Nucleus accumbens (tissue), 56 donors: Measurements from ENCODE around the gene VPS4A.
"Not testable (repeated sequence)": the region's sequence is repeated elsewhere in the genome, so short reads cannot be mapped to it uniquely, and the experiment has no call there.

ENCODE experiments used
- DNase-seq, 56 donors: peaks; one replicate each; lab custom pipeline; 2025; lab: John Stamatoyannopoulos, UW

VPS4A gene

GRCh38 chr16:69310653-69311532 is at the start of gene VPS4A:
VPS4A (plus strand) TSS chr16:69311350; CDS start chr16:69311512, 162 bp downstream.
- DNase-seq: peak; percentile 68 to 99 (median 95)

GRCh38 chr16:69266334-69267063 is 44.7 kb upstream of the VPS4A start:
- no peak for DNase-seq

DNA sequence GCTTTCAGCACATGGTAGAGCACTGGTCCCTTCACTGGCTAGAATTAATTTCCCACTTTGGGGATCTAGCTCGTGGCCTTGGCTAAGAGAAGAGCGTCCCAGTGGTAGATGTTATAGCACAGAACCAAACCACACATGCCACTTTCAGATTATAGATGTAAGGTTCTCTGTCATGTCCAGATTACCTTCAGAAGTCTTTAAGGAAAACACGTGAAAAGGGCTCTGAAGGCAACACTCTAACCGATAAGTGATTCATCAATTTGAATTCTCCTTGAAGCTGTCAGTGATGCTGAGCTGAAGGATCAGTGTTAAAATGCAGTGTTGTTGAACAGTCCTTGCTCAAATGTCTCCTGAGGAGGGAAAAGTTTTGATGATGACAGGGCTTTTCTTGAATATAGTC is 43.5 kb upstream of the VPS4A start:
- DNase-seq: no peak

GRCh38 chr16:69270395-69270794 is 40.8 kb upstream of the VPS4A start:
- DNase-seq: no peak

- no peak for DNase-seq
Measured at GRCh38 chr16:69270831-69271230, 40.3 kb upstream of the VPS4A start.

DNA sequence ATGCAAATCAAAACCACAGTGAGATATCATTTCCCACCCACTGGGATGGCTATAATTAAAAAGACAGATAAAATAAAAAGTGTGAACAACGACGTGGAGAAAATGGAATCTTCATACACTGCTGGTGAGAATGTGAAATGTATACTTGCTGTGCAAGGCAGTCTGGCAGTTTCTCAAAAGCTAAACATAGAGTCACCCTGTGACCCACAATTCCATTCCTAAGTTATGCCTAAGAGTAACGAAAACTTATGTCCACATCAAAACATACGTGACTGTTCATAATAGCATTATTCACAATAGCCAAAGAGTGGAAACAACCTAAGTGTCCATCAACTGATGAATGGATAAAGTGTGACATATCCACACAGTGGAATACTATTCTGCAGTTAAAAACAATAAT is 38.1 kb upstream of the VPS4A start:
- no peak for DNase-seq

- no peak for DNase-seq
Measured at GRCh38 chr16:69274699-69275235, 36.4 kb upstream of the VPS4A start.

GRCh38 chr16:69276148-69277115 is 34.7 kb upstream of the VPS4A start:
- peak in 1 of 56 donors; percentile 1 for DNase-seq

GRCh38 chr16:69277413-69277812 is 33.7 kb upstream of the VPS4A start:
- DNase-seq: no peak

DNA sequence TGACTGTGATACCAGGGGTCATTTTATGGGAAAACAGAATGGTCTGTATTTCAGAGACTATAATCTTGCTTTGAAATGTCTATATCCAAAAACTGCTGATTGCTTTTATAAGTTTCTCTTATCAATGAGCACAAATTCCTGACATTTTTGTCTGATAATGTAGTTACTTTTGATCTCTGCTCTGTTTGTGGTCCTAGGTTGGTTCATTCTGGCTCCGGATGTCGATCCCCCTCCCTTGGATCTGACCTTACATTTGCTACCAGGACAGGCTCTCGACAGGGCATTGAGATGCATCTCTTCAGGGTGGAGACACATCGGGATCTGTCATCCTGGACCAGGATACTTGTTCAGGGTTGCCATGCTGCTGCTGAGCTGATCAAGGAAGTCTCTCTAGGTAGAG is 27.3 kb upstream of the VPS4A start:
- DNase-seq: no peak

DNA sequence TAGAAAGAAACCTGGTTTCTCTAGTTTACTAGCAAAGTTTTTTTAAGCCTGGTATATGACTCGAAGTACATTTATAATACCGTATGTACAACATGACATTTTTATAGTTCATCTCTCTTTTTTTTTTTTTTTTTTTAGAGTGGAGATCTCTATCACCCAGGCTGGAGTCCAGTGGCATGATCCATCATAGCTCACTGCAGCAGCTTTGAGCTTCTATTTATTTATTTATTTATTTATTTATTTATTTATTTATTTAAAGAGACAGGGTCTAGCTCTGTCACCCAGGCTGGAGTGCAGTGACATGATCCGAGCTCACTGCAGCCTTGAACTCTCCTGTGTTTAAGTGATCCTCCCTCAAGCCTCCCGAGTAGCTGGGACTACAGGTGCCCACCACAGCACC is 25.9 kb upstream of the VPS4A start:
- DNase-seq: no peak

DNA sequence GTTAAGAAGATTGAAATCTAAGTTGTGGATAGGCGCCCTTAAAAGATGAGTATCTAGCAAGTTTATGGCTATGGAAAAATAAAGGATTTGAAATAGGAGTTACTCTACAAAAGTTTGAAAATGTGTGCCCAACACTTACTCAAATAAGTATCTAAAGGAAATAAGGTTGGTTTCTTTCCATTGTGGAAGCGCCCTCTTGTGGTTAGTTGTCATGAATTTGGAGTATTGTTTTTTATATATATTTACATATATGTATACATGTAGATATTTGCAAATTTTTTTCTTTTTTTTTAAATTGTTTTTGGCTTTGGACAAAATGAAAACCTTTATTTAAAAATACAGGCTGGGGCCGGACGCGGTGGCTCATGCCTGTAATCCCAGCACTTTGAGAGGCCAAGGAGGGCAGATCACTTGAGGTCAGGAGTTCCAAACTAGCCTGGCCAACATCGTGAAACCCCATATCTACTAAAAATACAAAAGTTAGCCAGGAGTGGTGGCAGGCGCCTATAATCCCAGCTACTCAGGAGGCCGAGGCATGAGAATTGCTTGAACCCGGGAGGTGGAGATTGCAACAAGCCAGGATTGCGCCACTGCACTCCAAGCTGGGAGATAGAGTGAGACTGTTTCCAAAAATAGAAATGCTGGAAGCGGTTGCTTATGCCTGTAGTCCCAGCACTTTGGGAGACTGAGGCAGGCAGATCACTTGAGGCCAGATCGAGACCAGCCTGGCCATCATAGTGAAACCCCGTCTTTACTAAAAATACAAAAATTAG is 24.0 kb upstream of the VPS4A start:
- peak in 4 of 56 donors; percentile 1 to 14 (median 8) for DNase-seq

DNA sequence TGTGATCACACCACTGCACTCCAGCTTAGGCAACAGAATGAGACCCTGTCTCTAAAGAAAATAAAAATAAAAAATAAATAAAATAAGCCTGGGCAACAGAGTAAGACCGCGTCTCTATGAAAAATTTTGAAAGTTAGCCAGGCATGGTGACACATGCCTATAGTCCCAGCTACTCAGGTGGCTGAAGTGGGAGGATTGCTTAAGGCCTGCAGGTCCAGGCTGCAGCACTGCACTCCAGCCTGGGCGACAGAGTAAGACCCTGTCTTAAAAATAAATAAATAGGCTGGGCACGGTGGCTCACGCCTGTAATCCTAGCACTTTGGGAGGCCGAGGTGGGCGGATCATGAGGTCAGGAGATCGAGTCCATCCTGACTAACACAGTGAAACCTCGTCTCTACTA is 19.5 kb upstream of the VPS4A start:
- DNase-seq: not testable (repeated sequence)

DNA sequence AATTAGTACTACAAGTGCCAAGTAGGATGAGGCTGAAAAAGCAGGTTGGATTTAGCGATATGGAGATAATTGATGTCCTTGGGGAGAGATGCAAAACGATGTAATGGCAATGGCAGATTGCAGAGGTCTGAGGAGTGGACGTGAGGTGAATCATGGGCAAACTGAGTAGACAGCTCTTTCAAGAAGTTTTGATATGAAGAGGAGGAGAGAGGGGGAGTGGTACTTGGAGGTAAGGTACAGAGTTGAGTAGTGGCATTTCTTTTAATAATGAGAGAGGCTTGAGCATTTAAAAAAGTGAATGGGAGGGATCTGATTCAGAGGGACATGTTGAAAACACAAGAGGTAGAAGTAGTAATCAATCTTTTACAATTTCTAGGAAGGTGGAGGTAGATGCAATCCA is 17.7 kb upstream of the VPS4A start:
- DNase-seq: no peak

DNA sequence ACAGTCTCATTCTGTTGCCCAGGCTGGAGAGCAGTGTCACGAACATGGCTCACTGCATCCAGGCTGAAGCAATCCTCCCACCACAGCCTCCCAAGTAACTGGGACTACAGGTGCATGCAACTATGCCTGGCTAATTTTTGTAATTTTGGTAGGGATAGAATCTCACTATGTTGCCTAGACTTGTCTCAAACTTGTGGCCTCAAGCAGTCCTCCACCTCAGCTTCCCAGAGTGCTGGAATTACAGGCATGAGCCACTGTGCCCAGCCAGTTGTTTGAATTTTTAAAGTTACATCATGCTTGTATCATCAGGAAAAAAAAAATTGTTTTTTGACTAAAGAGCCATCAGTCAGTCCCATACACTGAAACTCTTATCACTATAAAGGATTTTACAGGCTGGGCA is 17.1 kb upstream of the VPS4A start:
- DNase-seq: no peak

GRCh38 chr16:69296771-69297170 is 14.4 kb upstream of the VPS4A start:
- not testable (repeated sequence) for DNase-seq

DNA sequence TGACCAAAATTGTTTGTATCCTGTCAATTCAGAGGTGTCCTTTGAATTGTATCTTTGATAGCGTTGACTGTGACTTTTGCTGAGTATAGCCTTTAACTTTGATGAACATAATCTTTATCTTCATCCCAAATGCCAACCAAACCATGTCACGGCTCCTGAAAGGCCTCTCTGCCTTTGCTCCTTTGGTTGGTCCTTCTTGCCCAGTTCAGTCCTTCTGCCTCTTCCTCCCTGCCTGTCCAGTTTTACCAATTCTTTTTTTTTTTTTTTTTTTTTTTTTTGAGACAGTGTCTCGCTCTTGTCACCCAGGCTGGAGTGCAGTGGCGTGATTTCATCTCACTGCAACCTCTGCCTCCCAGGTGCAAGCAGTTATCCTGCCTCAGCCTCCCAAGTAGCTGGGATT is 12.9 kb upstream of the VPS4A start:
- DNase-seq: no peak

DNA sequence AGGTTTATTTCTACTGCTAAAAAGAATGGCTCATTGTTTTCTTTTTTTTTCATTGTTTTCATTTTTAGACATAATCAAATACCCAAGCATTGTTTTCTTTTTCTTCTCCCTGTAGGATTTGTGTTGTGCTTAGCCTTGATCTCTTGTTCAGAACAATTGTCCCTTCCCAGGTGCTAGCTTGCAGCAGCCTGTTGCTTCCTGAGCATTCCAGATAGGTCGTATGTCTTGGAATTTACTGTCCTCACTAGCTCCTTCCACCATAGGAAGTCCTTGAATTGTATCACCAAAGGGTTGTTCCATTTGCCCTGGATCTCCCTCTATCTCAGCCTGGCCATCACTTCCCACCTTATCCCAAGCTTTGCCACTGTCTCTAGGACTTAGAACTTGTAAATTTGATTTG is 10.0 kb upstream of the VPS4A start:
- no peak for DNase-seq

DNA sequence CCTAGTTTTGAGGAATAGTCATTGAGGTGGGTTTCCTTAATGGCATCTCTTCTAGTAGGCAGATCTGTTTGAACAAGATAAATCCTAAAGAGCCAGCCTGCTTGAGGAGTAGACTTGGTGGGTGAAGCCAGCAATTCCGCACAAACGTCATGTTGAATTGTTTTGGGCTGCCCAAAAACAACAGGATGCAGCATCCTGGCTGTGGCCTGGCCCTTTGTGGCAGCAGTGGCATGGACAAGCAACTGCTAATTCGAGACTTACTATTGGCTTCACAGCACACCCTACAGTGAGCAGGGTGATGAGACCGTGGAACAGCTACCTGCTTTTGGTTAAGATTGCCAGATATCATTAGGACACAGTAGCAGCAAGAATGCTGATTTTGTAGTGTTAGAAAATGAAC is 9.3 kb upstream of the VPS4A start:
- no peak for DNase-seq

DNA sequence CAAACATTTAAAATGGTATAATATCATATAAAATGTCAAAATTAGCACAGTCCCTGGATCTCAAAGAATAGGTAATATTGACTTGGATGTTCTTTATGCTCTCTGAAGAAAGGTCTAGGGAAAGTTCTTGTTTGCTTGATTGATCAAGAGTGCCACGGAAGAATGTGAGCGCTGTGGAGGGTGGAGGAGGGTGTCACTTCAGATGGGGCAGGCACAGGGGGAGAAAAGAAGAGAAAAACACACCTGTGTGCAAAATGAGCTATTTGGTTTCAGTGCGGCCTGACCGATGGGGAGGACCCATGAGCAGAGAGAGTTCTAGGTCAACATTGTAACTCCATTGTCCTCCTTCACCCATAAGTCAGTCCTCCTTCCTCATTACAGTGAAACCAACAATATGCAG is 8.8 kb upstream of the VPS4A start:
- no peak for DNase-seq
